ENCODE measurements around the gene ACADSB. TPM values are rescaled to one million over a fixed set of nuclear protein-coding genes. Genes with fewer than 3 reads are reported as not detected.

ACADSB gene
- total and polyA plus RNA-seq, 12 donors = 6.8 to 114 (median 94.3) TPM

GRCh38 chr10:123016228-123016627 is 7.4 kb downstream of the ACADSB start:
- WGBS, 2 donors = 97 to 98% methylated on average over 4 of the region's 4 CpGs

GRCh38 chr10:123017421-123018165 is 8.8 kb downstream of the ACADSB start:
- TF ChIP-seq CTCF (IDR thresholded peaks at IDR 0.05) = no peak
- intact Hi-C loops (cut with DNase I) = no loop called here
- Histone ChIP-seq H3K27ac (no peak overlapping the region), H3K4me3 (no peak overlapping the region), H3K27me3 (no peaks in the 10 kb centered on the region), H3K4me1 (no peaks in the 10 kb centered on the region), H3K9me3 (no peaks in the 10 kb centered on the region), H3K36me3 (peaks cover 0 to 2% (median 0%) of the 10 kb centered on the region in 9 donors)
- ATAC-seq = no peak
- no peak for DNase-seq
- 71 to 77% methylated on average over 9 of the region's 9 CpGs for WGBS, 2 donors

More at GRCh38 chr10:123016228-123016627, 7.4 kb downstream of the ACADSB start:
- H3K9me3 ChIP-seq = no peaks in the 10 kb centered on the region
- no peaks in the 10 kb centered on the region for H3K27me3 ChIP-seq
- no peak for DNase-seq
- no peak overlapping the region for H3K4me3 ChIP-seq
- no peak for ATAC-seq
- no peaks in the 10 kb centered on the region for H3K4me1 ChIP-seq
- no peak for TF ChIP-seq CTCF (IDR thresholded peaks at IDR 0.05)
- no peak overlapping the region for H3K27ac ChIP-seq
- intact Hi-C loops (cut with DNase I) = no loop called here
- H3K36me3 ChIP-seq = peaks cover 0 to 2% (median 0%) of the 10 kb centered on the region in 9 donors

GRCh38 chr10:123018531-123018930 is 9.7 kb downstream of the ACADSB start:
- H3K4me3 ChIP-seq = no peak overlapping the region
- H3K9me3 ChIP-seq = no peaks in the 10 kb centered on the region
- 86 to 89% methylated on average over 7 of the region's 7 CpGs for WGBS, 2 donors

GRCh38 chr10:123019264-123019663 is 10.5 kb downstream of the ACADSB start:
- no peaks in the 10 kb centered on the region for H3K27me3 ChIP-seq
- intact Hi-C loops (cut with DNase I) = no loop called here
- ATAC-seq (no peak), DNase-seq (no peak)
- H3K36me3 ChIP-seq = no peaks in the 10 kb centered on the region
- H3K9me3 ChIP-seq = no peaks in the 10 kb centered on the region
- WGBS, 2 donors = 72 to 92% methylated on average over 3 of the region's 3 CpGs
- no peak overlapping the region for H3K27ac ChIP-seq
- no peaks in the 10 kb centered on the region for H3K4me1 ChIP-seq
- no peak overlapping the region for H3K4me3 ChIP-seq
- no peak for TF ChIP-seq CTCF (IDR thresholded peaks at IDR 0.05)

More at GRCh38 chr10:123018531-123018930, 9.7 kb downstream of the ACADSB start:
- Histone ChIP-seq H3K27me3 (no peaks in the 10 kb centered on the region), H3K27ac (no peak overlapping the region), H3K36me3 (no peaks in the 10 kb centered on the region), H3K4me1 (no peaks in the 10 kb centered on the region)
- ATAC-seq = no peak
- intact Hi-C loops (cut with DNase I) = no loop called here
- no peak for TF ChIP-seq CTCF (IDR thresholded peaks at IDR 0.05)
- no peak for DNase-seq

Measured in heart right ventricle (tissue), 16 donors.